ENCODE data around the gene HNRNPU.

HNRNPU gene

DNA sequence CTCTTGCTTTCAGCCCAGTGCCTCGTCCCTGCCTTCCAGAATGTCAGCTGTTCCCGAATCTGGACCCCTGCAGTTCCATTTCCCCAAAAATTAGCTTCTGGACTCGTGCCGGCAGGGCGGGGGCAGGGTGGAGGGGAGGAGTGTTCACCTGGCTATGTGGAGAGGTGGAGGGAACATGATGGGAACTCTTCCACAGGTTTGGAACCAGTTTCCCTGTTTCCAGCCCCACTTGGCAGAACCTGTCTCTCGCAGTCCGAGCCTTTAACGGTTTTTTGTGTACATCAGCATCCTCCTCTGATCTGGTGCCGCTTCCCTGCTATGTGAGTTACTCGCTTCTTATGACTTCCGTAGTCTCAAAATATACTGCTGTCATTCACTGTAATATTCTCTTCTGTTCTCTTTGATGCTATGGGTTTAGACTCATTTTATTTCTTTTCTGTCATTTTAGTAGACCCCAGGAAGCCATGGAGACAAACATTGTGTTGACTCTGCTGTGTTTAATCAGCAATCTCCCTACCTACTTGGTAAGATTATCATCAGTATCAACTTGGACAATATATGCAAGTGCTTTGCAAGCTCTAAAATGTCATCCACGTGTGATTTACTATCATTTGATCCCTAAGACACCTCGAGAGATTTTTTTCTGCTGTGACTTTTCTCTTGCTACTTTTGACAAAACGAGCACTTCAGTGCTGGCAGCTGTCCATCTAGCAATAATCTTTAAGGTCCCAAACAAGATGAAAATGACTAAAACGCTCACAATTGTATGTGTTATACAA, 33.3 kb upstream of the HNRNPU start:
- no peak for DNase-seq (ENCODE audit: low read depth in 1 of 2, low spot score in 1 of 2)
- no peak overlapping the region for H3K4me3 ChIP-seq (replicated peaks; ENCODE audit: insufficient read depth, low read length)
- TF ChIP-seq, protein P1, sequence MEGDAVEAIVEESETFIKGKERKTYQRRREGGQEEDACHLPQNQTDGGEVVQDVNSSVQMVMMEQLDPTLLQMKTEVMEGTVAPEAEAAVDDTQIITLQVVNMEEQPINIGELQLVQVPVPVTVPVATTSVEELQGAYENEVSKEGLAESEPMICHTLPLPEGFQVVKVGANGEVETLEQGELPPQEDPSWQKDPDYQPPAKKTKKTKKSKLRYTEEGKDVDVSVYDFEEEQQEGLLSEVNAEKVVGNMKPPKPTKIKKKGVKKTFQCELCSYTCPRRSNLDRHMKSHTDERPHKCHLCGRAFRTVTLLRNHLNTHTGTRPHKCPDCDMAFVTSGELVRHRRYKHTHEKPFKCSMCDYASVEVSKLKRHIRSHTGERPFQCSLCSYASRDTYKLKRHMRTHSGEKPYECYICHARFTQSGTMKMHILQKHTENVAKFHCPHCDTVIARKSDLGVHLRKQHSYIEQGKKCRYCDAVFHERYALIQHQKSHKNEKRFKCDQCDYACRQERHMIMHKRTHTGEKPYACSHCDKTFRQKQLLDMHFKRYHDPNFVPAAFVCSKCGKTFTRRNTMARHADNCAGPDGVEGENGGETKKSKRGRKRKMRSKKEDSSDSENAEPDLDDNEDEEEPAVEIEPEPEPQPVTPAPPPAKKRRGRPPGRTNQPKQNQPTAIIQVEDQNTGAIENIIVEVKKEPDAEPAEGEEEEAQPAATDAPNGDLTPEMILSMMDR (IDR thresholded peaks at IDR 0.05; ENCODE audit: insufficient read depth, low read length), result no peak
- TF ChIP-seq POLR2AphosphoS5 (IDR thresholded peaks at IDR 0.05; ENCODE audit: low read depth), result no peak
- no peak for TF ChIP-seq SPI1 (IDR thresholded peaks at IDR 0.05; ENCODE audit: borderline replicate concordance, low read depth)
- TF ChIP-seq, protein P2, sequence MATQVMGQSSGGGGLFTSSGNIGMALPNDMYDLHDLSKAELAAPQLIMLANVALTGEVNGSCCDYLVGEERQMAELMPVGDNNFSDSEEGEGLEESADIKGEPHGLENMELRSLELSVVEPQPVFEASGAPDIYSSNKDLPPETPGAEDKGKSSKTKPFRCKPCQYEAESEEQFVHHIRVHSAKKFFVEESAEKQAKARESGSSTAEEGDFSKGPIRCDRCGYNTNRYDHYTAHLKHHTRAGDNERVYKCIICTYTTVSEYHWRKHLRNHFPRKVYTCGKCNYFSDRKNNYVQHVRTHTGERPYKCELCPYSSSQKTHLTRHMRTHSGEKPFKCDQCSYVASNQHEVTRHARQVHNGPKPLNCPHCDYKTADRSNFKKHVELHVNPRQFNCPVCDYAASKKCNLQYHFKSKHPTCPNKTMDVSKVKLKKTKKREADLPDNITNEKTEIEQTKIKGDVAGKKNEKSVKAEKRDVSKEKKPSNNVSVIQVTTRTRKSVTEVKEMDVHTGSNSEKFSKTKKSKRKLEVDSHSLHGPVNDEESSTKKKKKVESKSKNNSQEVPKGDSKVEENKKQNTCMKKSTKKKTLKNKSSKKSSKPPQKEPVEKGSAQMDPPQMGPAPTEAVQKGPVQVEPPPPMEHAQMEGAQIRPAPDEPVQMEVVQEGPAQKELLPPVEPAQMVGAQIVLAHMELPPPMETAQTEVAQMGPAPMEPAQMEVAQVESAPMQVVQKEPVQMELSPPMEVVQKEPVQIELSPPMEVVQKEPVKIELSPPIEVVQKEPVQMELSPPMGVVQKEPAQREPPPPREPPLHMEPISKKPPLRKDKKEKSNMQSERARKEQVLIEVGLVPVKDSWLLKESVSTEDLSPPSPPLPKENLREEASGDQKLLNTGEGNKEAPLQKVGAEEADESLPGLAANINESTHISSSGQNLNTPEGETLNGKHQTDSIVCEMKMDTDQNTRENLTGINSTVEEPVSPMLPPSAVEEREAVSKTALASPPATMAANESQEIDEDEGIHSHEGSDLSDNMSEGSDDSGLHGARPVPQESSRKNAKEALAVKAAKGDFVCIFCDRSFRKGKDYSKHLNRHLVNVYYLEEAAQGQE (IDR thresholded peaks at IDR 0.05; ENCODE audit: insufficient replicate concordance, low read depth), result no peak
- TF ChIP-seq GABPA (IDR thresholded peaks at IDR 0.05; ENCODE audit: low read depth), result no peak
- no peaks in the 10 kb centered on the region for H3K27me3 ChIP-seq (ENCODE audit: insufficient read depth, poor library complexity, severe bottlenecking)
- no peak overlapping the region for H3K27ac ChIP-seq (replicated peaks)

DNA sequence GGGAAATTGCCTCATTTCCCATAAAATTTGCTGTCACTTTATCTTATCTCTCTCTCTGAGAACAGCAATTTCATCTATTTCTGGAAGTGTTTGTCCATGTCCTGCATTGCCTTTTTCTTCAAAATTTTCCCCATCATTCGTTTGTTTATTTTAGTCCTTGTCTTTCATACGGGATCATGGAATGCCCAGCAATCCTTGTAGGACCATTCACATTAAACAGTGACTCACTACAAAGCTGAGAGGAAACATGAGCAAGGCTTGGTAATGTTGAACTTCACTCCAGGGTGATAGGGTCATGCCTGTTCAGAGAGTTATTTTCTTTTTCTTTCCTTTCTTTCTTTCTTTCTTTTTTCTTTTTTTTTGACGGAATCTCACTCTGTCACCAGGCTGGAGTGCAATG, 32.2 kb upstream of the HNRNPU start:
- Histone ChIP-seq H3K4me3 (replicated peaks; ENCODE audit: insufficient read depth, low read length) (no peak overlapping the region), H3K27ac (replicated peaks) (no peak overlapping the region), H3K27me3 (ENCODE audit: insufficient read depth, poor library complexity, severe bottlenecking) (no peaks in the 10 kb centered on the region)
- TF ChIP-seq POLR2AphosphoS5 (IDR thresholded peaks at IDR 0.05; ENCODE audit: low read depth) (no peak), SPI1 (IDR thresholded peaks at IDR 0.05; ENCODE audit: borderline replicate concordance, low read depth) (no peak), GABPA (IDR thresholded peaks at IDR 0.05; ENCODE audit: low read depth) (no peak)
- TF ChIP-seq, protein P2 (IDR thresholded peaks at IDR 0.05; ENCODE audit: insufficient replicate concordance, low read depth), result no peak
- TF ChIP-seq, protein P1 (IDR thresholded peaks at IDR 0.05; ENCODE audit: insufficient read depth, low read length), result no peak
- DNase-seq (ENCODE audit: low read depth in 1 of 2, low spot score in 1 of 2), result no peak

DNA sequence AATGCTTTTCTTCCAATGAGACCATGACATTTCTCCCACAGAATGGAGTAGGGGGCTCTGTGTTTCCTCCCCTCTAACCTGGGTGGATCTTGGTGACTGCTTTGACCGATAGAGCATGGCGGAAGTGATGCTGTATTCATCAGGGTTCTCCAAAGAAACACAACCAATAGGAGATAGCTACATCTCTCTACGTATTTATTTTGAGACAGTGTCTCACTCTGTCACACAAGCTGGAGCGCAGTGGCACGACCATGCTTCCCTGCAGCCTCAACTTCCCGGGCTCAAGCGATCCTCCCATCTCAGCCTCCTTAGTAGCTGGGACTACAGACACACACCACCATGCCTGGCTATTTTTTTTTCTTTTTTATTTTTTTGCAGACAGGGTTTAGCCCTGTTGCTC, 29.5 kb upstream of the HNRNPU start:
- Histone ChIP-seq H3K27ac (replicated peaks) (no peak overlapping the region), H3K27me3 (ENCODE audit: insufficient read depth, poor library complexity, severe bottlenecking) (no peaks in the 10 kb centered on the region), H3K4me3 (replicated peaks; ENCODE audit: insufficient read depth, low read length) (no peak overlapping the region)
- DNase-seq (ENCODE audit: low read depth in 1 of 2, low spot score in 1 of 2), result no peak
- no peak for TF ChIP-seq SPI1 (IDR thresholded peaks at IDR 0.05; ENCODE audit: borderline replicate concordance, low read depth)
- TF ChIP-seq, protein P2 (IDR thresholded peaks at IDR 0.05; ENCODE audit: insufficient replicate concordance, low read depth), result no peak
- TF ChIP-seq, protein P1 (IDR thresholded peaks at IDR 0.05; ENCODE audit: insufficient read depth, low read length), result no peak
- TF ChIP-seq POLR2AphosphoS5 (IDR thresholded peaks at IDR 0.05; ENCODE audit: low read depth), result no peak
- no peak for TF ChIP-seq GABPA (IDR thresholded peaks at IDR 0.05; ENCODE audit: low read depth)
